Keratinocyte (primary cell): ENCODE measurements around the gene BCAT1. TPM values are rescaled to one million over a fixed set of nuclear protein-coding genes. Genes with fewer than 3 reads are reported as not detected.

Source experiments
- DNase-seq: peaks from one replicate; pipeline ENCODE4 v3.0.0-alpha.2; 2011; ENCODE audit warnings: low read depth, missing footprints, low spot score
- FAIRE-seq: peaks from 2 replicates; lab custom pipeline; 2011; peaks lifted over from hg19 to GRCh38; lab: Jason Lieb, UNC
- H2AFZ ChIP-seq: 2 replicates; pipeline ENCODE4 v1.6.0; 2012; ENCODE audit warnings: low read length, control low read depth, inconsistent platforms; ENCODE audit not compliant: control insufficient read depth
- H3K27ac ChIP-seq: 2 replicates; pipeline ENCODE4 v1.5.1; 2011; ENCODE audit warnings: low read length; ENCODE audit not compliant: control insufficient read depth, insufficient read depth
- H3K27me3 ChIP-seq: 3 replicates; pipeline ENCODE4 v1.6.0; 2011; ENCODE audit warnings: low read length; ENCODE audit not compliant: control insufficient read depth, insufficient read depth; ENCODE audit errors: extremely low read depth
- H3K36me3 ChIP-seq, 2 experiments: 2 replicates in 1 of 2; 3 replicates in 1 of 2; pipeline ENCODE4 v1.5.1; 2011; ENCODE audit warnings: low read length in 2 of 2, mild to moderate bottlenecking in 1 of 2; ENCODE audit not compliant: control insufficient read depth in 2 of 2, insufficient read depth in 2 of 2; ENCODE audit errors: extremely low read depth in 1 of 2
- H3K4me1 ChIP-seq: 3 replicates; pipeline ENCODE4 v1.5.1; 2011; ENCODE audit warnings: low read length; ENCODE audit not compliant: control insufficient read depth, insufficient read depth; ENCODE audit errors: extremely low read depth
- H3K4me2 ChIP-seq: 3 replicates; pipeline ENCODE4 v1.6.0; 2011; ENCODE audit warnings: low read depth, low read length; ENCODE audit not compliant: control insufficient read depth, insufficient read depth; ENCODE audit errors: extremely low read depth
- H3K4me3 ChIP-seq, 3 experiments: fragments of 200-600 bp in 1 of 3; sonication (generic) in 1 of 3; 2 replicates in 2 of 3; 3 replicates in 1 of 3; pipeline ENCODE4 v1.5.1; 2011 to 2016; ENCODE audit warnings: low read length in 3 of 3, mild to moderate bottlenecking in 3 of 3, control low read depth in 2 of 3, inconsistent platforms in 1 of 3, low read depth in 1 of 3, mixed read lengths in 1 of 3, mixed run types in 1 of 3, moderate library complexity in 1 of 3; ENCODE audit not compliant: control insufficient read depth in 2 of 3, insufficient read depth in 2 of 3; ENCODE audit errors: extremely low read depth in 1 of 3
- H3K79me2 ChIP-seq: 2 replicates; pipeline ENCODE4 v1.6.0; 2012; ENCODE audit warnings: low read length; ENCODE audit not compliant: control insufficient read depth, insufficient read depth
- H3K9ac ChIP-seq: 3 replicates; pipeline ENCODE4 v1.6.0; 2011; ENCODE audit warnings: low read length; ENCODE audit not compliant: control insufficient read depth, insufficient read depth; ENCODE audit errors: extremely low read depth
- H3K9me1 ChIP-seq: 3 replicates; pipeline ENCODE4 v1.6.0; 2011; ENCODE audit warnings: low read length; ENCODE audit not compliant: control insufficient read depth, insufficient read depth; ENCODE audit errors: extremely low read depth
- H3K9me3 ChIP-seq: 2 replicates; pipeline ENCODE4 v1.5.1; 2012; ENCODE audit warnings: low read depth, low read length; ENCODE audit not compliant: control insufficient read depth
- H4K20me1 ChIP-seq: 3 replicates; pipeline ENCODE4 v1.6.0; 2011; ENCODE audit warnings: low read length; ENCODE audit not compliant: control insufficient read depth, insufficient read depth; ENCODE audit errors: extremely low read depth
- CTCF ChIP-seq, 3 experiments: IDR thresholded peaks in 1 of 3; conservative IDR thresholded peaks in 1 of 3; optimal IDR thresholded peaks in 1 of 3; 2 replicates in 2 of 3; 3 replicates in 1 of 3; pipeline versions ENCODE3 to v1.5.1; 2011; ENCODE audit warnings: low read length in 3 of 3, mild to moderate bottlenecking in 3 of 3, moderate library complexity in 2 of 3, control low read depth in 1 of 3, inconsistent platforms in 1 of 3; ENCODE audit not compliant: insufficient read depth in 2 of 3; ENCODE audit errors: extremely low read depth in 1 of 3
- EZH2 ChIP-seq: IDR thresholded peaks from one replicate; pipeline ENCODE4 v1.6.1; 2012; ENCODE audit warnings: inconsistent platforms, mild to moderate bottlenecking, low read length, moderate library complexity
- dilution Hi-C: fragments of 300-500 bp; cut with MboI; formaldehyde crosslinking; loops from one replicate; pipeline ENCODE4 v1.7.0; 2020; ENCODE audit warnings: low sequenced_read_pairs; ENCODE audit not compliant: extremely low pct_ligation_motif_present
- polyA plus RNA-seq, 5 experiments: library from polyadenylated mRNA; depleted of rRNA in 3 of 5; stranded (reverse) in 3 of 5; stranded (forward) in 1 of 5; unstranded in 1 of 5; fragments of >200 nt; gene quantifications; 1 replicate in 1 of 5; 2 replicates in 3 of 5; 3 replicates in 1 of 5; pipeline versions ENCODE4 v1.2.1 to v1.2.3, GENCODE V29; 2011 to 2012; ENCODE audit warnings: missing spikeins in 2 of 5, low read depth in 1 of 5, low replicate concordance in 1 of 5

The BCAT1 gene
- polyA plus RNA-seq, 1 donor (not counting 4 experiments of a cell fraction or from before 2014, with no cell fraction given) = 6.5 TPM

DNA sequence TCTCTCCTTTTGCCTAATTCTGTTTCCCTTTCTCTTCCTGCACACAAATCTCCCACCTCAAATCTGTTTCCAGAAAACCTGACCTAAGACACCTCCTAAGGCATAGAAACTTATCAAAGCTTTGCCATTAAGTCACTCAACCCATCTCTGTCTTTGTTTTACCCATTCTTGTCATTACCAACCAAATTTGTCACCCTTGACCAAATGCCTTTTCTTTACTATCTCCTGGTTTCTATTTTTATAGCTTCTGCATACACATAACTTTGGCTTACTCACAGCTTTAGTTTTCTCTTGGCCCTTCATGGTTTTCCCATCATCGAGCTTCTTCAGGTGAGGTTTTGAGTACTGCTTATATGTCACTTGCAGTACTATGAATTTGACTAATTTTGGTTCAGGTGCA, 184.2 kb downstream of the BCAT1 start:
- H3K4me2 ChIP-seq = no peak overlapping the region
- H3K27ac ChIP-seq = no peak overlapping the region
- H3K4me3 ChIP-seq = no peak overlapping the region
- no peaks in the 10 kb centered on the region for H3K27me3 ChIP-seq
- no peaks in the 10 kb centered on the region for H3K79me2 ChIP-seq
- no peaks in the 10 kb centered on the region for H4K20me1 ChIP-seq
- no peak overlapping the region for H3K9ac ChIP-seq
- TF ChIP-seq EZH2 (no peak), CTCF (optimal IDR thresholded peaks at IDR 0.05 in 1 of 3, IDR thresholded peaks at IDR 0.05 in 1 of 3, conservative IDR thresholded peaks at IDR 0.05 in 1 of 3; ENCODE audit: extremely low read depth in 1 of 3, insufficient read depth in 2 of 3, low read length in 3 of 3) (no peak)
- dilution Hi-C loops = no loop called here
- no peaks in the 10 kb centered on the region for H3K9me1 ChIP-seq
- no peak overlapping the region for H2AFZ ChIP-seq
- FAIRE-seq = peak; percentile 26
- no peaks in the 10 kb centered on the region for H3K4me1 ChIP-seq
- H3K9me3 ChIP-seq = no peaks in the 10 kb centered on the region
- DNase-seq = no peak
- no peaks in the 10 kb centered on the region for H3K36me3 ChIP-seq

DNA sequence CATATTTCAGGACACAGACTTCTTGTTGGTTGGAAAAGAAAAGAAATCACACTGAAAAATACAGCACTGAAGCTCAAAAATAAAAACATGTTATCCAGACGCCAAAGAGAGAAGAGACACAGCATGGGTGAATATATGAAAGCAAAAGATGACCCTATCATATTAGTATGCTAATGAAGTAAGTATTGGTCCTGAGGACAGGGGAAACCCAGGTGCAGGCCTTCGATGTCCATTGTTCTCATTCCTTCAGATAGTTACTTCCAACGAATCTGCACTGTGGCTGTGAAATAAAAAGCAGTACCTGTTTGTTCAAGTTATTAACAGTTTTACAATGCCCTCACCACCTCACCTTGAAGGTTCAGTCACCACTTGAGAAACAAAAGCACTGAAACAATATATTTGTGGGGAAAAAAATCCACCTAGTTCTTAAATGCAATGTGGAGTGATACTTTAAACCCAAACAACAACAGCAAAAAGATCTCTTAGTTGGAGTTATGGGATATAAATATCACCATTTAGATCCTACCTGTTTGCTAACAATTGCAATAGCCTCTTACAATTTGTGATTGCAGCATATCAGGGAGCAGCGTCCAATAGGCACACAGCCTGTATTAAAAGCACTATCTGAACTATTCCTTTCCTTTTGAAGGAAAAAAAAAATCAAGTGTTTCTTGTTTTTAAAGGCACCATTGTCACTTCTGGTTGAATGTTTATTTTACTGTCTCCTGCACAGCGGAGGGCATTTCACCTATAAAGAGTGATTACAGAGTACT, 188.1 kb downstream of the BCAT1 start:
- H3K4me1 ChIP-seq = peaks cover 13% of the 10 kb centered on the region

More for the DNA sequence above, 188.1 kb downstream of the BCAT1 start:
- no peak overlapping the region for H3K4me3 ChIP-seq
- H2AFZ ChIP-seq = no peak overlapping the region
- TF ChIP-seq CTCF (optimal IDR thresholded peaks at IDR 0.05 in 1 of 3, IDR thresholded peaks at IDR 0.05 in 1 of 3, conservative IDR thresholded peaks at IDR 0.05 in 1 of 3; ENCODE audit: extremely low read depth in 1 of 3, insufficient read depth in 2 of 3, low read length in 3 of 3) = no peak
- TF ChIP-seq EZH2 = no peak
- dilution Hi-C loops = no loop called here
- no peak overlapping the region for H3K4me2 ChIP-seq
- FAIRE-seq (no peak), DNase-seq (no peak)
- no peaks in the 10 kb centered on the region for H3K79me2 ChIP-seq
- H3K27me3 ChIP-seq = no peaks in the 10 kb centered on the region
- H4K20me1 ChIP-seq = no peaks in the 10 kb centered on the region
- no peaks in the 10 kb centered on the region for H3K9me1 ChIP-seq
- no peak overlapping the region for H3K27ac ChIP-seq
- H3K36me3 ChIP-seq = no peaks in the 10 kb centered on the region
- no peak overlapping the region for H3K9ac ChIP-seq
- no peaks in the 10 kb centered on the region for H3K9me3 ChIP-seq
